IMR-90 (cell line): Measurements from ENCODE around the gene OST4. TPM values are rescaled to one million over a fixed set of nuclear protein-coding genes. Genes with fewer than 3 reads are reported as not detected.

Source experiments
- ATAC-seq: fragments of 200-7000 bp; cut with Tn5 transposase; 2 replicates; pipeline ENCODE4 v1.9.1; 2020; ENCODE audit warnings: low read depth, mild to moderate bottlenecking, moderate library complexity
- BruUV-seq: library from RNA; stranded (reverse); fragments of 400-500 nt; replicated peaks from 2 replicates; lab custom pipeline; 2021; lab: Mats Ljungman, UMichigan
- CTCF ChIA-PET: fragments of 300-600 bp; formaldehyde crosslinking; extraction: SDS; loops from one replicate; lab custom pipeline; 2021; ENCODE audit warnings: antibody characterized with exemption; lab: Yijun Ruan, JAX
- POLR2A ChIA-PET: fragments of 300-600 bp; sonication (Branson Sonifier 250); formaldehyde crosslinking; loops from one replicate; lab custom pipeline; 2022; ENCODE audit warnings: antibody characterized with exemption; ENCODE audit not compliant: unreplicated experiment; lab: Charles Lee
- DNase-seq: peaks from one replicate; pipeline ENCODE4 v3.0.0; 2013
- H2AFZ ChIP-seq: replicated peaks from 2 replicates; pipeline ENCODE3; 2013; ENCODE audit warnings: low read length, mild to moderate bottlenecking; ENCODE audit not compliant: poor library complexity
- H2AK5ac ChIP-seq: 2 replicates; pipeline ENCODE4 v1.6.1; 2013; ENCODE audit warnings: low read depth, low read length, inconsistent platforms
- H2AK9ac ChIP-seq: replicated peaks from 2 replicates; pipeline ENCODE3; 2013; ENCODE audit warnings: mild to moderate bottlenecking, low read depth, low read length, moderate library complexity; ENCODE audit not compliant: poor library complexity
- H2BK120ac ChIP-seq: 2 replicates; pipeline ENCODE4 v1.6.1; 2013; ENCODE audit warnings: low read depth, low read length, inconsistent platforms
- H2BK15ac ChIP-seq: 3 replicates; pipeline ENCODE4 v1.6.1; 2013; ENCODE audit warnings: low read depth, low read length, inconsistent platforms
- H2BK20ac ChIP-seq: 2 replicates; pipeline ENCODE4 v1.6.1; 2013; ENCODE audit warnings: low read depth, mild to moderate bottlenecking, inconsistent platforms, low read length, moderate library complexity
- H2BK5ac ChIP-seq: 2 replicates; pipeline ENCODE4 v1.6.1; 2013; ENCODE audit warnings: mild to moderate bottlenecking, low read depth, low read length, inconsistent platforms; ENCODE audit not compliant: poor library complexity, severe bottlenecking
- H3K14ac ChIP-seq: replicated peaks from 2 replicates; pipeline ENCODE4 v1.6.1; 2013; ENCODE audit warnings: low read depth, low read length, inconsistent platforms
- H3K18ac ChIP-seq: 2 replicates; pipeline ENCODE4 v1.6.1; 2013; ENCODE audit warnings: low read depth, low read length, control low read depth
- H3K23ac ChIP-seq: 2 replicates; pipeline ENCODE4 v1.6.1; 2013; ENCODE audit warnings: low read depth, low read length, inconsistent platforms
- H3K27ac ChIP-seq: 2 replicates; pipeline ENCODE4 v1.5.1; 2013; ENCODE audit warnings: mild to moderate bottlenecking, control low read depth, low read length; ENCODE audit not compliant: insufficient read depth
- H3K27me3 ChIP-seq: 2 replicates; pipeline ENCODE4 v1.6.1; 2013; ENCODE audit warnings: low read length; ENCODE audit not compliant: control insufficient read depth, insufficient read depth
- H3K36me3 ChIP-seq: 2 replicates; pipeline ENCODE4 v1.6.1; 2013; ENCODE audit warnings: low read length, mixed read lengths; ENCODE audit not compliant: control insufficient read depth, insufficient read depth
- H3K4ac ChIP-seq: 2 replicates; pipeline ENCODE4 v1.6.1; 2013; ENCODE audit warnings: low read depth, low read length, inconsistent platforms
- H3K4me1 ChIP-seq: 2 replicates; pipeline ENCODE4 v1.6.1; 2013; ENCODE audit warnings: low read length, mixed read lengths; ENCODE audit not compliant: control insufficient read depth, insufficient read depth
- H3K4me2 ChIP-seq: 2 replicates; pipeline ENCODE4 v1.6.1; 2013; ENCODE audit warnings: low read depth, mild to moderate bottlenecking, control low read depth, low read length, moderate library complexity
- H3K4me3 ChIP-seq: 2 replicates; pipeline ENCODE4 v1.5.1; 2013; ENCODE audit warnings: low read depth, mild to moderate bottlenecking, control low read depth, low read length, moderate library complexity; ENCODE audit not compliant: insufficient read depth
- H3K56ac ChIP-seq: 2 replicates; pipeline ENCODE4 v1.6.1; 2013; ENCODE audit warnings: low read length, inconsistent platforms; ENCODE audit not compliant: insufficient read depth; ENCODE audit errors: extremely low read depth
- H3K79me1 ChIP-seq, 2 experiments: 2 replicates each; pipeline ENCODE4 v1.6.1; 2013; ENCODE audit warnings: low read length in 2 of 2, inconsistent platforms in 1 of 2, low read depth in 1 of 2
- H3K9ac ChIP-seq: 2 replicates; pipeline ENCODE4 v1.6.1; 2013; ENCODE audit warnings: low read depth, low read length, control low read depth
- H3K9me1 ChIP-seq: 2 replicates; pipeline ENCODE4 v1.6.1; 2013; ENCODE audit warnings: low read length, inconsistent platforms; ENCODE audit not compliant: insufficient read depth
- H3K9me3 ChIP-seq: 2 replicates; pipeline ENCODE4 v1.6.1; 2013; ENCODE audit warnings: low read length; ENCODE audit not compliant: control insufficient read depth, insufficient read depth
- H4K20me1 ChIP-seq: 2 replicates; pipeline ENCODE4 v1.6.1; 2013; ENCODE audit warnings: low read length, inconsistent platforms; ENCODE audit not compliant: insufficient read depth
- H4K5ac ChIP-seq: 2 replicates; pipeline ENCODE4 v1.6.1; 2013; ENCODE audit warnings: mild to moderate bottlenecking, low read depth, low read length, control low read depth
- H4K8ac ChIP-seq, 2 experiments: 2 replicates each; pipeline ENCODE4 v1.6.1; 2013; ENCODE audit warnings: low read depth in 2 of 2, low read length in 2 of 2, control low read depth in 1 of 2, inconsistent platforms in 1 of 2
- H4K91ac ChIP-seq: 2 replicates; pipeline ENCODE4 v1.6.1; 2013; ENCODE audit warnings: low read depth, low read length, inconsistent platforms; ENCODE audit not compliant: insufficient read depth
- CEBPB ChIP-seq: IDR thresholded peaks from 2 replicates; pipeline ENCODE4 v1.6.1; 2012; ENCODE audit warnings: low read depth, low read length, improper control_type of control experiment
- CTCF ChIP-seq: conservative IDR thresholded peaks from 2 replicates; pipeline ENCODE4 v1.5.1; 2012; ENCODE audit warnings: mild to moderate bottlenecking, low read depth, low read length, improper control_type of control experiment
- FOS ChIP-seq: fragments of 150-350 bp; IDR thresholded peaks from 2 replicates; pipeline ENCODE4 v1.6.1; 2016; ENCODE audit warnings: low read depth, low read length
- MAFK ChIP-seq: IDR thresholded peaks from 2 replicates; pipeline ENCODE4 v1.6.1; 2012; ENCODE audit warnings: low read depth, low read length, improper control_type of control experiment
- NFE2L2 ChIP-seq: fragments of 150-350 bp; IDR thresholded peaks from 2 replicates; pipeline ENCODE4 v1.6.1; 2016; ENCODE audit warnings: low read depth, mild to moderate bottlenecking, low read length
- POLR2A ChIP-seq: IDR thresholded peaks from 2 replicates; pipeline ENCODE4 v1.6.1; 2012; ENCODE audit warnings: mild to moderate bottlenecking, low read depth, low read length
- RCOR1 ChIP-seq: IDR thresholded peaks from 2 replicates; pipeline ENCODE4 v1.6.1; 2012; ENCODE audit warnings: mild to moderate bottlenecking, low read length, improper control_type of control experiment; ENCODE audit not compliant: insufficient replicate concordance
- RFX5 ChIP-seq: IDR thresholded peaks from 2 replicates; pipeline ENCODE4 v1.8.0; 2012; ENCODE audit warnings: low read depth, mild to moderate bottlenecking, low read length, moderate library complexity
- SMC3 ChIP-seq: fragments of 150-350 bp; IDR thresholded peaks from 2 replicates; pipeline ENCODE4 v1.6.1; 2016; ENCODE audit warnings: low read depth, mild to moderate bottlenecking, antibody characterized with exemption, low read length, moderate library complexity
- WGBS, 2 experiments: methylation state at CpG; one replicate each; pipeline versions ENCODE4 v1.1.5 to v1.1.7; 2013; ENCODE audit warnings: missing lambda C conversion rate in 2 of 2; ENCODE audit not compliant: insufficient read length in 1 of 2; ENCODE audit errors: extremely low coverage in 2 of 2; 5-methylcytosine and 5-hydroxymethylcytosine counted together
- dilution Hi-C: fragments of 300-500 bp; cut with HindIII; formaldehyde crosslinking; loops from one replicate; pipeline ENCODE4 v1.14.3; 2018; ENCODE audit warnings: low sequenced_read_pairs; ENCODE audit not compliant: unreplicated experiment
- in situ Hi-C: fragments of 300-500 bp; cut with MboI; formaldehyde crosslinking; loops from 3 replicates; pipeline ENCODE4 v1.14.3; 2019; ENCODE audit warnings: low sequenced_read_pairs, inconsistent platforms, mixed read lengths
- intact Hi-C: fragments of 100-400 bp; cut with micrococcal nuclease; formaldehyde crosslinking; loops from 2 replicates; pipeline ENCODE4 v1.10.0; 2022
- polyA plus RNA-seq, 3 experiments: library from polyadenylated mRNA; depleted of rRNA; stranded (reverse); fragments of >200 nt; gene quantifications; 2 replicates each; pipeline ENCODE4 v1.2.3, GENCODE V29; 2012; ENCODE audit warnings: low replicate concordance in 1 of 3
- total RNA-seq: library from RNA; depleted of rRNA; stranded (reverse); fragments of >200 nt; gene quantifications from 2 replicates; pipeline ENCODE4 v1.2.3, GENCODE V29; 2012

OST4 gene
- total and polyA plus RNA-seq, 2 of the 4 experiments (the other 2 are of a cell fraction): 386 to 806 TPM

- Histone ChIP-seq H2BK20ac (no peak overlapping the region), H3K9me1 (peaks cover 7% of the 10 kb centered on the region; the same call in 1 of the 2 replicates), H3K27ac (no peak overlapping the region), H2BK15ac (no peak overlapping the region), H4K5ac (no peak overlapping the region), H3K4me3 (no peak overlapping the region), H2AFZ (no peak overlapping the region), H3K36me3 (no peaks in the 10 kb centered on the region), H3K18ac (no peak overlapping the region), H3K9me3 (no peaks in the 10 kb centered on the region), H4K8ac (no peak overlapping the region), H4K91ac (no peak overlapping the region), H3K4me1 (0 out of 2 replicates have a peak, but pooled peaks cover 3% of the 10 kb centered on the region), H3K4me2 (no peak overlapping the region), H2BK120ac (no peak overlapping the region), H3K79me1 (no peaks in the 10 kb centered on the region), H3K56ac (no peak overlapping the region), H4K20me1 (no peaks in the 10 kb centered on the region; the same call in 1 of the 2 replicates), H3K27me3 (peaks cover 11% of the 10 kb centered on the region), H2AK9ac (no peak overlapping the region), H2AK5ac (no peak overlapping the region), H3K14ac (no peak overlapping the region), H3K23ac (no peak overlapping the region), H2BK5ac (no peak overlapping the region), H3K4ac (no peak overlapping the region), H3K9ac (no peak overlapping the region)
- in situ Hi-C loops: loop anchor here (5.0 kb wide), 1 partner anchor 185 kb away; the partner anchor contains the start of gene TRIM54
- no peak for ATAC-seq
- WGBS, 2 experiments: no CpG with 5 or more reads among the region's 14 CpGs
- POLR2A ChIA-PET: no interaction called here
- no peak for DNase-seq
- dilution Hi-C loops: no loop called here
- TF ChIP-seq CTCF: no peak
- no peak for TF ChIP-seq NFE2L2
- no peak for TF ChIP-seq RCOR1
- TF ChIP-seq MAFK: no peak
- no peak for TF ChIP-seq RFX5
- TF ChIP-seq POLR2A: no peak
- TF ChIP-seq FOS: no peak
- no peak for TF ChIP-seq SMC3
- no peak for TF ChIP-seq CEBPB
- CTCF ChIA-PET: interaction anchor here (2.2 kb wide), 1 partner anchor 94 kb away, joined by 7 read pairs; no protein-coding TSS in a partner anchor
- no TSS peak for BruUV-seq
- intact Hi-C loops: no loop called here
These were observed 25.9 kb upstream of the OST4 start for GRCh38 chr2:27097341-27097740.
